HG02852 (cell line): ENCODE data around the gene NLGN1.

ENCODE experiments used
- ATAC-seq: cut with Tn5 transposase; IDR thresholded peaks from one replicate; pipeline ENCODE4 v1.9.1; 2021; ENCODE audit warnings: mild to moderate bottlenecking, moderate library complexity; ENCODE audit not compliant: unreplicated experiment

NLGN1 gene

GRCh38 chr3:174242311-174243041, 844.9 kb downstream of the NLGN1 start:
- ATAC-seq: no peak

GRCh38 chr3:174243171-174243570, 845.6 kb downstream of the NLGN1 start:
- no peak for ATAC-seq

- no peak for ATAC-seq
Measured at GRCh38 chr3:174247687-174248152, 850.2 kb downstream of the NLGN1 start.

- ATAC-seq: no peak
Measured at GRCh38 chr3:174251681-174252080, 854.1 kb downstream of the NLGN1 start.

- ATAC-seq: no peak
Measured at GRCh38 chr3:174253196-174253823, 855.8 kb downstream of the NLGN1 start.

GRCh38 chr3:174253940-174254339, 856.4 kb downstream of the NLGN1 start:
- ATAC-seq: no peak

- no peak for ATAC-seq
Measured at GRCh38 chr3:174255454-174255853, 857.9 kb downstream of the NLGN1 start.

- ATAC-seq: no peak
Measured at GRCh38 chr3:174266476-174266875, 868.9 kb downstream of the NLGN1 start.

GRCh38 chr3:174268061-174268460, 870.5 kb downstream of the NLGN1 start:
- no peak for ATAC-seq

GRCh38 chr3:174268586-174268985, 871.0 kb downstream of the NLGN1 start:
- ATAC-seq: no peak

- no peak for ATAC-seq
Measured at GRCh38 chr3:174270841-174271240, 873.3 kb downstream of the NLGN1 start.

- ATAC-seq: no peak
Measured at GRCh38 chr3:174275336-174275735, 877.8 kb downstream of the NLGN1 start.

- no peak for ATAC-seq
Measured at GRCh38 chr3:174276826-174277225, 879.3 kb downstream of the NLGN1 start.

- no peak for ATAC-seq
Measured at GRCh38 chr3:174278094-174278493, 880.5 kb downstream of the NLGN1 start.

GRCh38 chr3:174280186-174280585, 882.6 kb downstream of the NLGN1 start:
- ATAC-seq: no peak

- no peak for ATAC-seq
Measured at GRCh38 chr3:174285242-174285864, 887.8 kb downstream of the NLGN1 start.

GRCh38 chr3:174287705-174288104, 890.2 kb downstream of the NLGN1 start:
- no peak for ATAC-seq

GRCh38 chr3:174294616-174295015, 897.1 kb downstream of the NLGN1 start:
- ATAC-seq: no peak

GRCh38 chr3:174295306-174296092, 898.0 kb downstream of the NLGN1 start:
- no peak for ATAC-seq

- ATAC-seq: no peak
Measured at GRCh38 chr3:174302746-174303315, 905.3 kb downstream of the NLGN1 start.
